GM23248 (cell line): ENCODE measurements around the gene CHRM1. TPM values are rescaled to one million over a fixed set of nuclear protein-coding genes. Genes with fewer than 3 reads are reported as not detected.

Experiments
- polyA plus RNA-seq: library from polyadenylated mRNA; unstranded; fragments of >200 nt; fragmentation: Nextera tagmentation; extraction: Ambion mirVana; gene quantifications from 2 replicates; pipeline ENCODE4 v1.2.1, GENCODE V29; 2016
- small RNA-seq: library from RNA; depleted of rRNA; stranded (forward); fragments of <200 nt; gene quantifications from one replicate; pipeline ENCODE3, GENCODE V24; 2014; ENCODE audit warnings: low read depth, low replicate concordance
- total RNA-seq: library from RNA; depleted of rRNA; stranded (reverse); fragments of >200 nt; shearing (Covaris generic); gene quantifications from 2 replicates; pipeline ENCODE4 v1.2.3, GENCODE V29; 2014; rRNA removed

Gene CHRM1
- total and polyA plus RNA-seq, 2 experiments from 2014 or later, result not detected

Small RNA genes lying within 50 kb of the gene (small RNA-seq; reads per million reads assigned to genes)
- not detected for gene RN7SL259P

Other genes starting within 250 kb of the CHRM1 start
- 2.3 and 5.9 TPM in 2 replicates for gene UQCC3, start 249.7 kb downstream of the CHRM1 start, total RNA-seq
- 14.5 and 15.1 TPM in 2 replicates for gene UQCC3, start 249.7 kb downstream of the CHRM1 start, polyA plus RNA-seq
- gene LBHD1, start 249.1 kb downstream of the CHRM1 start, total RNA-seq, result 5.8 and 12.6 TPM in 2 replicates
- gene LBHD1, start 249.1 kb downstream of the CHRM1 start, polyA plus RNA-seq, result 3.6 and 4.3 TPM in 2 replicates
- 131 and 135 TPM in 2 replicates for gene UBXN1, start 242.3 kb downstream of the CHRM1 start, total RNA-seq
- 84.0 and 85.3 TPM in 2 replicates for gene UBXN1, start 242.3 kb downstream of the CHRM1 start, polyA plus RNA-seq
- gene LRRN4CL, start 231.8 kb downstream of the CHRM1 start, total RNA-seq, result 6.9 and 12.3 TPM in 2 replicates
- gene LRRN4CL, start 231.8 kb downstream of the CHRM1 start, polyA plus RNA-seq, result 2.1 and 2.3 TPM in 2 replicates
- gene BSCL2, start 213.9 kb downstream of the CHRM1 start, total RNA-seq, result 51.0 and 63.5 TPM in 2 replicates
- 74.5 and 79.0 TPM in 2 replicates for gene BSCL2, start 213.9 kb downstream of the CHRM1 start, polyA plus RNA-seq
- not detected in 2 replicates for gene GNG3, start 213.7 kb downstream of the CHRM1 start, total RNA-seq
- gene GNG3, start 213.7 kb downstream of the CHRM1 start, polyA plus RNA-seq, result 0.29 TPM in 1 of 2 replicates, not detected in the other
- 2.9 and 5.0 TPM in 2 replicates for gene HNRNPUL2, start 193.9 kb downstream of the CHRM1 start, total RNA-seq
- 2.1 and 3.1 TPM in 2 replicates for gene HNRNPUL2, start 193.9 kb downstream of the CHRM1 start, polyA plus RNA-seq
- 28.9 and 54.6 TPM in 2 replicates for gene TTC9C, start 192.9 kb downstream of the CHRM1 start, total RNA-seq
- gene TTC9C, start 192.9 kb downstream of the CHRM1 start, polyA plus RNA-seq, result 40.1 and 46.6 TPM in 2 replicates
- gene ZBTB3, start 167.2 kb downstream of the CHRM1 start, total RNA-seq, result 6.6 and 8.0 TPM in 2 replicates
- 4.9 and 5.5 TPM in 2 replicates for gene ZBTB3, start 167.2 kb downstream of the CHRM1 start, polyA plus RNA-seq
- 61.2 and 73.3 TPM in 2 replicates for gene POLR2G, start 159.8 kb downstream of the CHRM1 start, total RNA-seq
- 154 and 156 TPM in 2 replicates for gene POLR2G, start 159.8 kb downstream of the CHRM1 start, polyA plus RNA-seq
- 11.6 and 22.5 TPM in 2 replicates for gene TAF6L, start 150.0 kb downstream of the CHRM1 start, total RNA-seq
- gene TAF6L, start 150.0 kb downstream of the CHRM1 start, polyA plus RNA-seq, result 8.2 and 9.1 TPM in 2 replicates
- 73.3 and 151 TPM in 2 replicates for gene TMEM179B, start 134.0 kb downstream of the CHRM1 start, total RNA-seq
- 140 and 150 TPM in 2 replicates for gene TMEM179B, start 134.0 kb downstream of the CHRM1 start, polyA plus RNA-seq
- gene TMEM223, start 129.4 kb downstream of the CHRM1 start, total RNA-seq, result 32.0 and 33.4 TPM in 2 replicates
- gene TMEM223, start 129.4 kb downstream of the CHRM1 start, polyA plus RNA-seq, result 31.4 and 34.2 TPM in 2 replicates
- gene NXF1, start 115.9 kb downstream of the CHRM1 start, total RNA-seq, result 25.0 and 32.0 TPM in 2 replicates
- 51.1 and 53.3 TPM in 2 replicates for gene NXF1, start 115.9 kb downstream of the CHRM1 start, polyA plus RNA-seq
- gene STX5, start 89.3 kb downstream of the CHRM1 start, total RNA-seq, result 43.9 and 45.7 TPM in 2 replicates
- 32.0 and 34.0 TPM in 2 replicates for gene STX5, start 89.3 kb downstream of the CHRM1 start, polyA plus RNA-seq
- not detected in 2 replicates for gene TEX54, start 88.5 kb downstream of the CHRM1 start, total RNA-seq
- 0.44 TPM in 1 of 2 replicates, not detected in the other for gene TEX54, start 88.5 kb downstream of the CHRM1 start, polyA plus RNA-seq
- 41.4 and 50.4 TPM in 2 replicates for gene WDR74, start 81.8 kb downstream of the CHRM1 start, total RNA-seq
- gene WDR74, start 81.8 kb downstream of the CHRM1 start, polyA plus RNA-seq, result 33.6 and 34.3 TPM in 2 replicates
- 290 and 301 TPM in 2 replicates for gene SLC3A2, start 40.5 kb downstream of the CHRM1 start, total RNA-seq
- gene SLC3A2, start 40.5 kb downstream of the CHRM1 start, polyA plus RNA-seq, result 310 and 319 TPM in 2 replicates
- gene SLC22A6, start 63.6 kb upstream of the CHRM1 start, total RNA-seq, result not detected in 2 replicates
- gene SLC22A6, start 63.6 kb upstream of the CHRM1 start, polyA plus RNA-seq, result not detected in 2 replicates
- gene SLC22A8, start 94.5 kb upstream of the CHRM1 start, total RNA-seq, result not detected in 2 replicates
- not detected in 2 replicates for gene SLC22A8, start 94.5 kb upstream of the CHRM1 start, polyA plus RNA-seq
- not detected in 2 replicates for gene SLC22A24, start 222.9 kb upstream of the CHRM1 start, total RNA-seq
- not detected in 2 replicates for gene SLC22A24, start 222.9 kb upstream of the CHRM1 start, polyA plus RNA-seq